Neuronal stem cell (in vitro differentiated cells): ENCODE data around the gene CYTH1.
"Not testable (repeated sequence)": the region's sequence is repeated elsewhere in the genome, so short reads cannot be mapped to it uniquely, and the experiment has no call there.

Experiments used
- DNase-seq: peaks from one replicate; pipeline ENCODE4 v3.0.0-alpha.2; 2013; ENCODE audit warnings: low spot score
- H2AFZ ChIP-seq: one replicate; pipeline ENCODE4 v1.6.1; 2013; ENCODE audit warnings: mild to moderate bottlenecking, low read length, inconsistent platforms
- H2AK5ac ChIP-seq: 2 replicates; pipeline ENCODE4 v1.6.1; 2013; ENCODE audit warnings: low read depth, mild to moderate bottlenecking, inconsistent platforms, low read length, moderate library complexity, mixed read lengths
- H2BK120ac ChIP-seq: 2 replicates; pipeline ENCODE4 v1.6.1; 2013; ENCODE audit warnings: low read depth, mild to moderate bottlenecking, inconsistent platforms, low read length, moderate library complexity, mixed read lengths
- H2BK12ac ChIP-seq: one replicate; pipeline ENCODE4 v1.6.1; 2013; ENCODE audit warnings: low read length, inconsistent platforms
- H2BK15ac ChIP-seq: 2 replicates; pipeline ENCODE4 v1.6.1; 2013; ENCODE audit warnings: mild to moderate bottlenecking, low read length, inconsistent platforms, mixed read lengths
- H2BK5ac ChIP-seq: one replicate; pipeline ENCODE4 v1.6.1; 2013; ENCODE audit warnings: inconsistent platforms, mild to moderate bottlenecking, low read length, moderate library complexity
- H3K14ac ChIP-seq: one replicate; pipeline ENCODE4 v1.6.1; 2013; ENCODE audit warnings: low read length, inconsistent platforms
- H3K18ac ChIP-seq: 2 replicates; pipeline ENCODE4 v1.6.1; 2013; ENCODE audit warnings: low read length, inconsistent platforms
- H3K23ac ChIP-seq: 2 replicates; pipeline ENCODE4 v1.6.1; 2013; ENCODE audit warnings: low read depth, mild to moderate bottlenecking, mixed read lengths, low read length, inconsistent platforms; ENCODE audit not compliant: poor library complexity
- H3K27ac ChIP-seq: replicated peaks from 3 replicates; pipeline ENCODE4 v1.5.1; 2013; ENCODE audit warnings: low read length, inconsistent platforms
- H3K27me3 ChIP-seq, 3 experiments: 2 replicates each; pipeline ENCODE4 v1.6.1; 2013; ENCODE audit warnings: low read length in 3 of 3, mild to moderate bottlenecking in 2 of 3, inconsistent platforms in 1 of 3, low read depth in 1 of 3, mixed read lengths in 1 of 3, moderate library complexity in 1 of 3; ENCODE audit not compliant: control insufficient read depth in 3 of 3, insufficient read depth in 3 of 3
- H3K36me3 ChIP-seq, 2 donors: replicated peaks in 1 of 2; 2 replicates each; pipeline ENCODE4 v1.6.1; 2013; ENCODE audit warnings: low read length in 2 of 2; ENCODE audit not compliant: control insufficient read depth in 2 of 2, insufficient read depth in 2 of 2
- H3K4ac ChIP-seq: 2 replicates; pipeline ENCODE4 v1.6.1; 2013; ENCODE audit warnings: inconsistent platforms, mild to moderate bottlenecking, low read length, moderate library complexity
- H3K4me1 ChIP-seq, 2 donors: 1 replicate in 1 of 2; 2 replicates in 1 of 2; pipeline ENCODE4 v1.6.1; 2013; ENCODE audit warnings: low read length in 2 of 2, low read depth in 1 of 2; ENCODE audit not compliant: control insufficient read depth in 2 of 2, insufficient read depth in 1 of 2
- H3K4me2 ChIP-seq: one replicate; pipeline ENCODE4 v1.6.1; 2013; ENCODE audit warnings: mild to moderate bottlenecking, low read length, inconsistent platforms; ENCODE audit not compliant: insufficient read depth, poor library complexity, severe bottlenecking
- H3K4me3 ChIP-seq, 2 donors: 2 replicates each; pipeline ENCODE4 v1.5.1; 2013; ENCODE audit warnings: low read length in 2 of 2, mild to moderate bottlenecking in 2 of 2, inconsistent platforms in 1 of 2, moderate library complexity in 1 of 2
- H3K79me1 ChIP-seq: one replicate; pipeline ENCODE4 v1.6.1; 2013; ENCODE audit warnings: low read depth, mild to moderate bottlenecking, inconsistent platforms, low read length, moderate library complexity
- H3K9ac ChIP-seq: one replicate; pipeline ENCODE4 v1.6.1; 2013; ENCODE audit warnings: mild to moderate bottlenecking, low read depth, low read length, inconsistent platforms; ENCODE audit not compliant: poor library complexity
- H3K9me3 ChIP-seq, 2 donors: replicated peaks in 1 of 2; 2 replicates each; pipeline versions ENCODE3 to v1.6.1; 2013; ENCODE audit warnings: low read length in 2 of 2, mild to moderate bottlenecking in 2 of 2, inconsistent platforms in 1 of 2, low read depth in 1 of 2, mixed read lengths in 1 of 2, moderate library complexity in 1 of 2; ENCODE audit not compliant: control insufficient read depth in 2 of 2, insufficient read depth in 1 of 2
- H4K8ac ChIP-seq: one replicate; pipeline ENCODE4 v1.6.1; 2013; ENCODE audit warnings: low read depth, mild to moderate bottlenecking, inconsistent platforms, low read length, moderate library complexity
- H4K91ac ChIP-seq: one replicate; pipeline ENCODE4 v1.6.1; 2013; ENCODE audit warnings: low read length, low read depth, mild to moderate bottlenecking, inconsistent platforms; ENCODE audit not compliant: poor library complexity
- WGBS, 2 donors: extraction: QIAGEN DNeasy Blood & Tissue Kit; methylation state at CpG; one replicate each; pipeline ENCODE4 v1.1.7; 2013; ENCODE audit warnings: missing lambda C conversion rate in 2 of 2, mixed read lengths in 1 of 2; ENCODE audit not compliant: insufficient read length in 2 of 2, insufficient replicate concordance in 1 of 2; ENCODE audit errors: extremely low coverage in 2 of 2; 5-methylcytosine and 5-hydroxymethylcytosine counted together

The CYTH1 gene

DNA sequence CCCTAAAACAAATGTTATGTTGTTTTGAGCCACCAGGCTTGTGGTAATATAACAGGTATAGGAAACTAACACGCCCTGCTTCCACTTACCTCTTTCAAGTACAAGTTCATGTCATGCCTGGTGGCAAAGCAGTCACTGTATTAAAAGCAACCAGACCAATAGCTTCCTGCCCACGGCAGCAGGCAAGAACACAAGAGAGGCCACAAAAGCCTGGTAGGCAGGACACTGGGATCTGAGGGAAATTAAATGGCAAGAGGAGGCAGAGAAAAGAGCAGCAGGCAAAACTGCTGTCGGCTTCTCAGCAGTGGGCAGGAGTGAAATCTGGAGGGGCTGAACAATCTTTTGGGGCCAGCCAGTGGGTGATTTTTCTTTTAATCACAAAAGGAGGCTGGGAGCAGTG is 2.2 kb downstream of the CYTH1 start:
- Histone ChIP-seq H3K4me1 (peaks cover 3 to 11% of the 10 kb centered on the region in 2 donors), H3K4ac (no peak overlapping the region), H3K4me3 (no peak overlapping the region), H2BK5ac (no peak overlapping the region), H2AK5ac (no peak overlapping the region), H3K23ac (no peak overlapping the region), H3K36me3 (no peaks in the 10 kb centered on the region), H3K18ac (no peak overlapping the region), H3K9me3 (no peaks in the 10 kb centered on the region), H3K79me1 (no peaks in the 10 kb centered on the region), H2BK12ac (no peak overlapping the region), H3K14ac (no peak overlapping the region), H3K27me3 (no peaks in the 10 kb centered on the region), H2BK15ac (no peak overlapping the region), H4K91ac (no peak overlapping the region), H2BK120ac (no peak overlapping the region), H2AFZ (no peak overlapping the region), H4K8ac (no peak overlapping the region), H3K9ac (no peak overlapping the region), H3K27ac (no peak overlapping the region), H3K4me2 (no peak overlapping the region)
- WGBS, 2 donors: no CpG with 5 or more reads among the region's 3 CpGs
- no peak for DNase-seq

DNA sequence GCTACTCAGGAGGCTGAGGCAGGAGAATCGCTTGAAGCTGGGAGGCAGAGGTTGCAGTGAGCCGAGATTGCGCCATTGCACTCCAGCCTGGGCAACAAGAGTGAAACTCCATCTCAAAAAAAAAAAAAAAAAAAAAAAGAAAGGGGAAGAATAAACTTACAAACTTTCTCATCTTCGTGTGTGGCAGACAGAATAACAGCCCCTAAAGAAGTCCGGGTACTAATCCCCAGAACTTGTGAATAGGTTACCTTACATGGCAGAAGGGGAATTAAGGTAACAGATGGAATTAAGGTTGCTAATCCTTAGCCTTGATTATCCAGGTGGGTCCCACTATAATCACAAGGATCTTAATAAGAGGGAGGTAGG is 2.8 kb downstream of the CYTH1 start:
- not testable (repeated sequence) for H3K14ac ChIP-seq, H3K27me3 ChIP-seq, H3K9ac ChIP-seq, DNase-seq, H2BK120ac ChIP-seq, H3K9me3 ChIP-seq, H3K18ac ChIP-seq, H4K91ac ChIP-seq, H3K36me3 ChIP-seq, H2AK5ac ChIP-seq, H2AFZ ChIP-seq, H3K4ac ChIP-seq, H3K4me2 ChIP-seq, H2BK12ac ChIP-seq, H3K79me1 ChIP-seq, H3K4me3 ChIP-seq, H3K27ac ChIP-seq, H2BK15ac ChIP-seq, H3K23ac ChIP-seq, H2BK5ac ChIP-seq, H4K8ac ChIP-seq
- H3K4me1 ChIP-seq: peaks cover 3 to 11% of the 10 kb centered on the region in 2 donors
- WGBS, 2 donors: no CpG with 5 or more reads among the region's 5 CpGs

DNA sequence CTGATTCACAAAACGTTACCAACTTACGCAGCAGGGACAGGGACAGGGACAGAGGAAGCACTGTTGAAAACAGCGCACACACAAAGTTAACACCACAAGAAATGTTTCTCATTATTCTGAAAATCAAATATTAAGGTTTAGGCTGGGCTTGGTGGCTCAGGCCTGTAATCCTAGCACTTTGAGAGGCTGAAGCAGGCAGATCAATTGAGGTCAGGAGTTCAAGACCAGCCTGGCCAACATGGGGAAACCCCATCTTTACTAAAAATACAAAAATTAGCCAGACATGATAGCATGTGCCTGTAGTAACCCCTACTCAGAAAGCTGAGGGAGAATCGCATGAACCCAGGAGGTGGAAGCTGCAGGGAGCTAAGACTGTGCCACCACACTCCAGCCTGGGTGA is 4.2 kb downstream of the CYTH1 start:
- no peak overlapping the region for H3K4ac ChIP-seq
- H2AK5ac ChIP-seq: no peak overlapping the region
- H3K9ac ChIP-seq: no peak overlapping the region
- no peaks in the 10 kb centered on the region for H3K27me3 ChIP-seq
- no peaks in the 10 kb centered on the region for H3K36me3 ChIP-seq
- no peak overlapping the region for H2BK120ac ChIP-seq
- H2BK15ac ChIP-seq: no peak overlapping the region
- no peak for DNase-seq
- no peak overlapping the region for H3K14ac ChIP-seq
- no peak overlapping the region for H2BK12ac ChIP-seq
- H4K8ac ChIP-seq: no peak overlapping the region
- no peak overlapping the region for H3K18ac ChIP-seq
- H2AFZ ChIP-seq: no peak overlapping the region
- H4K91ac ChIP-seq: no peak overlapping the region
- WGBS, 2 donors: no CpG with 5 or more reads among the region's 4 CpGs
- H3K9me3 ChIP-seq: no peaks in the 10 kb centered on the region
- no peak overlapping the region for H3K23ac ChIP-seq
- H3K4me3 ChIP-seq: no peak overlapping the region
- H3K4me2 ChIP-seq: no peak overlapping the region
- no peaks in the 10 kb centered on the region for H3K79me1 ChIP-seq
- no peak overlapping the region for H2BK5ac ChIP-seq
- H3K27ac ChIP-seq: no peak overlapping the region
- H3K4me1 ChIP-seq: peaks cover 3 to 11% of the 10 kb centered on the region in 2 donors

DNA sequence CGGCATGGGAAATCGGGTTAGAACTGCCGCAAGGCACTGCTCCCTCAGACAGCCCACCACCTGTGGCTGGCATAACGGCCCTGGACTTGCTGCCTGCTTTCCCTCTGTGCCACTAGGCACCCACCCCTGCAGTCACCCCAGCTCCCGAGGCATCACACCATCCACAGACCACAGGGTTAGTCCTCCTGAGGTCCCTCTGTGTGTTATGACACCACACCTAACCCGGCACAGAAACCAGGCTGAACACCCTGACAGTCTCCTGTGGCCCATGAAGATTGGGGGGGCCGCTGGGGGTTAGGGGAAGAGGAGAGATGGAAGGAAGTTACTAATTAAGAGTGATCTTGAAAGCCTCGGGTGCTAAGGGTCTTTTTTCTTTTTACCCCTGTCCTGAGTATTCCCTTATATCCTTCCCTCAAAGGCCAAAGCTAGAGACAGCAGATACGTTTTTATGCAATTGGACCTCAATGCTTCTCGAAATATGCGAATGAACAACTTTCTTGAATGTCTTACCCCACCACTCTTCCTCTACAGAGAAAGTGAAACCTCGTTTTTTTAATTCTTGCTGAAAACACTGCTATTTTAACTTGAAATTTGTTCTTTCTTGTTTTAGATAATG is 7.0 kb downstream of the CYTH1 start:
- no CpG with 5 or more reads among the region's 12 CpGs for WGBS, 2 donors
- no peak overlapping the region for H2BK15ac ChIP-seq

More for the DNA sequence above, 7.0 kb downstream of the CYTH1 start:
- H3K9me3 ChIP-seq: no peaks in the 10 kb centered on the region
- no peak overlapping the region for H2BK12ac ChIP-seq
- no peaks in the 10 kb centered on the region for H3K79me1 ChIP-seq
- no peak overlapping the region for H3K4me2 ChIP-seq
- H3K4me3 ChIP-seq: no peak overlapping the region
- DNase-seq: no peak
- H2AFZ ChIP-seq: no peak overlapping the region
- H3K27ac ChIP-seq: no peak overlapping the region
- H3K9ac ChIP-seq: no peak overlapping the region
- no peaks in the 10 kb centered on the region for H3K36me3 ChIP-seq
- H2AK5ac ChIP-seq: no peak overlapping the region
- H3K14ac ChIP-seq: no peak overlapping the region
- H3K18ac ChIP-seq: no peak overlapping the region
- H2BK5ac ChIP-seq: no peak overlapping the region
- no peaks in the 10 kb centered on the region for H3K27me3 ChIP-seq
- H2BK120ac ChIP-seq: no peak overlapping the region
- no peak overlapping the region for H3K4ac ChIP-seq
- H4K8ac ChIP-seq: no peak overlapping the region
- no peak overlapping the region for H3K23ac ChIP-seq
- no peak overlapping the region for H4K91ac ChIP-seq
- H3K4me1 ChIP-seq: peaks cover under 1 to 5% of the 10 kb centered on the region in 2 donors
